Memory B cell (primary cell): ENCODE data around the gene DES.
A peak's percentile ranks its signal among the peaks of the same experiment; 100 is the strongest.

Experiments used
- ATAC-seq: fragments of 150-1000 bp; cut with Tn5 transposase; 2 replicates; pipeline ENCODE4 v1.10.0; 2021; ENCODE audit warnings: low read depth, mild to moderate bottlenecking, moderate library complexity
- DNase-seq, 2 donors: peaks; one replicate each; pipeline ENCODE4 v3.0.0; 2022; ENCODE audit warnings: low spot score in 2 of 2
- H3K27ac Mint-ChIP-seq: one replicate; pipeline ENCODE4 v1.8.0; 2022; ENCODE audit warnings: mild to moderate bottlenecking, moderate library complexity, mixed read lengths
- H3K27me3 Mint-ChIP-seq: one replicate; pipeline ENCODE4 v1.8.0; 2022; ENCODE audit warnings: mixed read lengths
- H3K36me3 Mint-ChIP-seq: one replicate; pipeline ENCODE4 v1.8.0; 2022; ENCODE audit warnings: mild to moderate bottlenecking, mixed read lengths
- H3K4me1 Mint-ChIP-seq: one replicate; pipeline ENCODE4 v1.8.0; 2022; ENCODE audit warnings: mixed read lengths
- H3K4me3 Mint-ChIP-seq: one replicate; pipeline ENCODE4 v1.8.0; 2022; ENCODE audit warnings: mild to moderate bottlenecking, moderate library complexity, mixed read lengths
- H3K9me3 Mint-ChIP-seq: one replicate; pipeline ENCODE4 v1.8.0; 2022; ENCODE audit warnings: mixed read lengths

Gene DES

GRCh38 chr2:219457784-219458369 is 39.7 kb downstream of the DES start:
- H3K27me3 Mint-ChIP-seq, result peaks cover 15% of the 10 kb centered on the region
- peaks cover 3% of the 10 kb centered on the region for H3K4me1 Mint-ChIP-seq
- no peaks in the 10 kb centered on the region for H3K9me3 Mint-ChIP-seq
- ATAC-seq (peak; percentile 49), DNase-seq (no peak)
- no peak overlapping the region for H3K27ac Mint-ChIP-seq
- no peak overlapping the region for H3K4me3 Mint-ChIP-seq
- H3K36me3 Mint-ChIP-seq, result no peaks in the 10 kb centered on the region

GRCh38 chr2:219458996-219459395 is 40.8 kb downstream of the DES start:
- Mint-ChIP-seq H3K4me3 (no peak overlapping the region), H3K27me3 (peaks cover 9% of the 10 kb centered on the region), H3K4me1 (peaks cover 3% of the 10 kb centered on the region), H3K27ac (no peak overlapping the region), H3K36me3 (no peaks in the 10 kb centered on the region), H3K9me3 (no peaks in the 10 kb centered on the region)
- ATAC-seq, result no peak
- DNase-seq, result no peak

GRCh38 chr2:219459460-219460311 is 41.5 kb downstream of the DES start:
- DNase-seq, result peak; percentile 20 to 47
- Mint-ChIP-seq H3K4me3 (no peak overlapping the region), H3K27me3 (peaks cover 9% of the 10 kb centered on the region), H3K36me3 (no peaks in the 10 kb centered on the region), H3K9me3 (no peaks in the 10 kb centered on the region), H3K27ac (no peak overlapping the region), H3K4me1 (peaks cover 3% of the 10 kb centered on the region)
- no peak for ATAC-seq

GRCh38 chr2:219460424-219460926 is 42.3 kb downstream of the DES start:
- DNase-seq, result no peak
- Mint-ChIP-seq H3K9me3 (no peaks in the 10 kb centered on the region), H3K27me3 (peaks cover 9% of the 10 kb centered on the region), H3K4me1 (peaks cover 3% of the 10 kb centered on the region), H3K27ac (no peak overlapping the region), H3K36me3 (no peaks in the 10 kb centered on the region), H3K4me3 (no peak overlapping the region)
- no peak for ATAC-seq

- H3K27ac Mint-ChIP-seq, result no peak overlapping the region
- no peaks in the 10 kb centered on the region for H3K9me3 Mint-ChIP-seq
- no peak overlapping the region for H3K4me3 Mint-ChIP-seq
- H3K4me1 Mint-ChIP-seq, result peaks cover 3% of the 10 kb centered on the region
- no peaks in the 10 kb centered on the region for H3K36me3 Mint-ChIP-seq
- H3K27me3 Mint-ChIP-seq, result peaks cover 9% of the 10 kb centered on the region
- ATAC-seq, result no peak
- no peak for DNase-seq
Measured at GRCh38 chr2:219461047-219461514, 42.9 kb downstream of the DES start.

- ATAC-seq (no peak), DNase-seq (no peak)
- H3K27ac Mint-ChIP-seq, result no peak overlapping the region
Measured at GRCh38 chr2:219461669-219462068, 43.5 kb downstream of the DES start.

GRCh38 chr2:219462349-219462748 is 44.2 kb downstream of the DES start:
- DNase-seq, result no peak
- no peaks in the 10 kb centered on the region for H3K9me3 Mint-ChIP-seq
- no peaks in the 10 kb centered on the region for H3K36me3 Mint-ChIP-seq
- H3K27ac Mint-ChIP-seq, result no peak overlapping the region
- peaks cover 3% of the 10 kb centered on the region for H3K4me1 Mint-ChIP-seq
- H3K4me3 Mint-ChIP-seq, result no peak overlapping the region
- H3K27me3 Mint-ChIP-seq, result peaks cover 15% of the 10 kb centered on the region
- no peak for ATAC-seq

More at GRCh38 chr2:219461669-219462068, 43.5 kb downstream of the DES start:
- H3K9me3 Mint-ChIP-seq, result no peaks in the 10 kb centered on the region
- H3K4me1 Mint-ChIP-seq, result peaks cover 3% of the 10 kb centered on the region
- no peak overlapping the region for H3K4me3 Mint-ChIP-seq
- peaks cover 11% of the 10 kb centered on the region for H3K27me3 Mint-ChIP-seq
- no peaks in the 10 kb centered on the region for H3K36me3 Mint-ChIP-seq

- no peak overlapping the region for H3K4me3 Mint-ChIP-seq
- H3K27me3 Mint-ChIP-seq, result peaks cover 11% of the 10 kb centered on the region
- H3K27ac Mint-ChIP-seq, result no peak overlapping the region
- H3K9me3 Mint-ChIP-seq, result no peaks in the 10 kb centered on the region
- ATAC-seq (no peak), DNase-seq (no peak)
- H3K4me1 Mint-ChIP-seq, result no peaks in the 10 kb centered on the region
- no peaks in the 10 kb centered on the region for H3K36me3 Mint-ChIP-seq
Measured at GRCh38 chr2:219464286-219465032, 46.3 kb downstream of the DES start.

GRCh38 chr2:219465659-219466561 is 47.7 kb downstream of the DES start:
- H3K36me3 Mint-ChIP-seq, result no peaks in the 10 kb centered on the region
- no peak for ATAC-seq
- no peak for DNase-seq
- no peaks in the 10 kb centered on the region for H3K4me1 Mint-ChIP-seq
- H3K27ac Mint-ChIP-seq, result no peak overlapping the region
- H3K4me3 Mint-ChIP-seq, result no peak overlapping the region
- H3K27me3 Mint-ChIP-seq, result peaks cover 9% of the 10 kb centered on the region
- no peaks in the 10 kb centered on the region for H3K9me3 Mint-ChIP-seq

GRCh38 chr2:219466816-219467735 is 48.9 kb downstream of the DES start:
- no peak overlapping the region for H3K27ac Mint-ChIP-seq
- no peak for DNase-seq
- H3K4me3 Mint-ChIP-seq, result no peak overlapping the region
- H3K9me3 Mint-ChIP-seq, result no peaks in the 10 kb centered on the region
- no peaks in the 10 kb centered on the region for H3K4me1 Mint-ChIP-seq
- ATAC-seq, result no peak
- peaks cover 16% of the 10 kb centered on the region for H3K27me3 Mint-ChIP-seq
- no peaks in the 10 kb centered on the region for H3K36me3 Mint-ChIP-seq

GRCh38 chr2:219467736-219468075 is 49.5 kb downstream of the DES start:
- Mint-ChIP-seq H3K27ac (no peak overlapping the region), H3K9me3 (no peaks in the 10 kb centered on the region), H3K36me3 (no peaks in the 10 kb centered on the region), H3K4me1 (no peaks in the 10 kb centered on the region), H3K27me3 (peaks cover 17% of the 10 kb centered on the region), H3K4me3 (no peak overlapping the region)
- DNase-seq, result no peak
- ATAC-seq, result no peak

- H3K36me3 Mint-ChIP-seq, result no peaks in the 10 kb centered on the region
- H3K4me3 Mint-ChIP-seq, result no peak overlapping the region
- H3K27ac Mint-ChIP-seq, result no peak overlapping the region
- ATAC-seq (no peak), DNase-seq (no peak)
- no peaks in the 10 kb centered on the region for H3K4me1 Mint-ChIP-seq
- H3K9me3 Mint-ChIP-seq, result no peaks in the 10 kb centered on the region
- H3K27me3 Mint-ChIP-seq, result peaks cover 20% of the 10 kb centered on the region
Measured at GRCh38 chr2:219468410-219469185, 50.4 kb downstream of the DES start.
